Activated CD4-positive, alpha-beta T cell treated with anti-CD3 and anti-CD28 coated beads for 4 hours (primary cell): ENCODE data around the gene QDPR.
"Not testable (repeated sequence)": the region's sequence is repeated elsewhere in the genome, so short reads cannot be mapped to it uniquely, and the experiment has no call there.

Source experiments
- DNase-seq, 2 donors: peaks; one replicate each; pipeline ENCODE4 v3.0.0-alpha.2; 2020

QDPR gene

GRCh38 chr4:17511950-17512795, at the start of gene QDPR:
Gene QDPR, minus strand, starts transcription at chr4:17512090. Its CDS starts 36 bp downstream, at chr4:17512054.
- peak; percentile 66 for DNase-seq

DNA sequence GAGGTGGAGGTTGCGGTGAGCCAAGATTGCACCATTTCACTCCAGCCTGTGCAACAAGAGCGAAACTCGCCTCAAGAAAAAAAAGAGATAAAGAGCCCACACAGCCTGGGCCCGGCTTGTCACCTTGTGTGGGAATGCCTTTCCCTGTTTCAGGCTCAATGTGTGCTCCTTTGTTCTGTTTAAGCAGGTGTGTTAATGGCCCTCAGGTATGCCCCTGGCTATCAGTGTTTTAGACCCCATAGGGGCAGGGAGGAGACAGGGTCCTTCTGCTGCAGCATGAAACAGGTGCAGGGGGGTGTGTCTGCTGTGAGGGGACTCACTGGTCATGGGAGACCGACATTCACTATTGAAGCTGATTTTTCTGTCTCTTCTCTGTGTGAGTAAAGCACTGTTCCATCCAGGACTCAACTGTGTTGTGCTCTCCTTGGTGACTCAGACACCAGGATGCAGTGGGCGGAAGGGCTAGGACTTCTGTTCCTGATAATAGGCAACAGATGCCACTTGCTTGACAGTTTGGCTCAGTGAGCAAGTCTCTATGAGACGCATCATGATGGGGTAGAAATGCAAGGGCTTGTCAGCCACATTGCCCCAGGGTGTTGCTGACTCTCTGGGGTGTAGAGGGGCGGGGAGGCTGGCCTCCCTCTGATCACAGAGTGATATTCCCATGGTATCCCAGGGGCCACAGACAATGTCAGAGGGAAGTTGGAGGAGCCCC, 49.5 kb upstream of the QDPR start:
- no peak for DNase-seq

- DNase-seq = no peak
Measured at GRCh38 chr4:17560065-17560673, 48.3 kb upstream of the QDPR start.

- DNase-seq = no peak
Measured at GRCh38 chr4:17559709-17560048, 47.8 kb upstream of the QDPR start.

DNA sequence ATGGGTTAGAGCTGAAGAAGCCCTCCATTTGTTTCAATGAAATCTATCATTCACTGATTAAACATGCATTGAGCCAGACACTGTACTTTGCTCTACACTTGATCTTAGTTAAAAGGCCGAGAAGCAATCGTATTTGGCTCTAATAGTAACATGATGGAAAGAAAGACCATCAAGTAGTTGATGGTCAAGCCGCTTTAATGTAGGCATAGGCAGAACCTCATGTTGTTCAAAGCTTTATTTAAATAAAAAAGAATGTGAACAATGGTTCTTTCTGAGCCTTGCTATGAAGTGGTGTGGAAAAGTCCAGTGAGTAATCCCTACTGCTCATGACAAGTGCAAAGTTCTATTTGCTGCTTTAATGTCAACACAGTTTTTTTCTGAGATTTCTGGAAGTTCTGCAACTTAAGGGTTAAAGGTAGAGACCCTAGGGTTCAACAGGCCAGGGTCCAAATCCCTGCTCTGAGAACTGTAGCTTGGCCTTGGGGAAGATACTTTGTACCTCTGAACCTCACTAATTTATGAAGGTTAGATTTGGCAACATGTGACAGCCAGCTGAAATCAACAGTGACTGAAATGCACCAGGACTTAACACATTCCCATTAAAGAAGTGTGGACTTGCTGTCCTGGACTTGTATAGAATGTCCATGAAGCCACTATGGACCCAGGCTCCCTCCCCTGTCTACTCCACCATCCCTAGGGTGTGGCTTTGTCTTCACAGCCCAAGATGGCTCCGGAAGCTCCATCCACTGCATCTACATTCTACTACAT, 47.2 kb upstream of the QDPR start:
- DNase-seq = no peak

GRCh38 chr4:17557880-17558279, 46.0 kb upstream of the QDPR start:
- DNase-seq = no peak

DNA sequence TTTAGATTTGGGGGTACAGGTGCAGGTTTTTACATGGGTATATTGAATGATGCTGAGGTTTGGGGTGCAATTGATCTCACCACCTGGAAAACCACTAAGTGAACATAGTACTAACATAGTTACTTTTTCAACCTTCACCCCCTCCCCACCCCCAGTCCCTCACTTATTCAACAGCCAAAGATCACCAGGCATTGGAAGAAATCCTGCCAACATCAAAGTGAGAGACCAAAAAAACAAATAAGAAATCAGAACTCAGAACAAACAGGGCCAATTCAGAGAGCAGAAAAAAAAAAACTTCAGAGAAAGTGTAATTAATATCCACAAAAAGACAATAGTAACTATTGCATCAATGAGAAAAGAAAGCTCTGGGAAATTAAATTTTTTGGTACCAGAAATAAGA, 44.6 kb upstream of the QDPR start:
- DNase-seq = no peak

- DNase-seq = no peak
Measured at GRCh38 chr4:17554568-17554967, 42.7 kb upstream of the QDPR start.

- no peak for DNase-seq
Measured at GRCh38 chr4:17552427-17552826, 40.5 kb upstream of the QDPR start.

- no peak for DNase-seq
Measured at GRCh38 chr4:17550549-17550948, 38.7 kb upstream of the QDPR start.

- no peak for DNase-seq
Measured at GRCh38 chr4:17546678-17547077, 34.8 kb upstream of the QDPR start.

GRCh38 chr4:17546222-17546621, 34.3 kb upstream of the QDPR start:
- no peak for DNase-seq

DNA sequence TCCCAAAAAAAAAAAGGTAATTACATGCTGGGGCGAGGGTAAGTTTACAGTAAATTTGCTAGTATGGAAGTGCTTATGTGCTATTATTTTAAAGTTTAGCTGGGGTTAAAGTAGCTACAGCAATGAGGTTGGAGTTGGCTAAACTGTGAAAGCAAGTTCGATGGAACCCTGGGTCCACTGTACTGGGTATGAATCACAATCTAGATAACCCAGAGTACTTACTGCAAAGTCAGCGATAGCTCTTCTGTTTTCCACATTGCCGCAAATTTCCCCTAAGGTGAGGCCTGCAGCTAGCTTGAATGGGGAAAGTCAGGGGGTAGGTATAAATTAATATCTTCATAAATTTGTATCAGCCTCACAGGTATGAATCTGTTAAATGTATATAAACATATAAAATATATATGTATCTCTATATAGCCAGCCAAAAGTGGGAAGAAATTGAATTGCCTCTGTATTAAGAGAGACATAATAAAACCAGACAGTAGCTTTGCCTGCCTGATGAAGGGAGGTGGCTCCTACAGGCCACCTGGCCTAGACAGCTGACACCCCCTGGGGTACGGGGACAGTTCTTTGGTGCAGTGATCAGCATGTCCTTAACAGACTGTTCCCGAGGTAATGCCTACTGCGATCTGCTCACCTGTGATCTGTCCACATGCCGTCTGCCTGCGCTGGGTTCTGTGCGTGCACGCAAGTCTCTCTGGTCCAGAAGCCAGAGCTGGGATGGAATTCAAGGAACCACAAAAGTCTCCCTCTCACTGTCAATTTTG, 33.7 kb upstream of the QDPR start:
- DNase-seq = no peak

GRCh38 chr4:17544831-17545234, 32.9 kb upstream of the QDPR start:
- no peak for DNase-seq

- DNase-seq = no peak
Measured at GRCh38 chr4:17544205-17544604, 32.3 kb upstream of the QDPR start.

- not testable (repeated sequence) for DNase-seq
Measured at GRCh38 chr4:17537060-17537459, 25.2 kb upstream of the QDPR start.

DNA sequence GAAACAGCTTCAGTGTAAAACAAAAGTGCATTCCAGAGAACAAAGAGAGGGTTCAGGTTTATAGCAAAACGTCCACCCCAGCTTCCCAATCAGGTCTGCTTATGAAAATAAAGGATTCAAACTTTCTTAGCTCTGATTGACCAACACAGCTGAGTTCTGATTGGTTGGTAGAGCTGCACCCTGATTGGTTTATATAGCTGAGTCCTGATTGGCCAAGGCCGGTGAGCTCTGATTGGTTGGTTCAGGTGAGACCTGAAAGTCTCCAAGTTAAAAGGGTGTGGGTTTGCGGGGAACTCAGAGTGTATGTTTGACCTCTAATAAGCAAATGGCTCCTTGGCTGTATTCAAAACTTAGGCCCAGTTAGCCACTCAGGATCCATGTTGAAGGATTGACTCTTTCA, 24.0 kb upstream of the QDPR start:
- no peak for DNase-seq

GRCh38 chr4:17535242-17535641, 23.4 kb upstream of the QDPR start:
- DNase-seq = no peak

DNA sequence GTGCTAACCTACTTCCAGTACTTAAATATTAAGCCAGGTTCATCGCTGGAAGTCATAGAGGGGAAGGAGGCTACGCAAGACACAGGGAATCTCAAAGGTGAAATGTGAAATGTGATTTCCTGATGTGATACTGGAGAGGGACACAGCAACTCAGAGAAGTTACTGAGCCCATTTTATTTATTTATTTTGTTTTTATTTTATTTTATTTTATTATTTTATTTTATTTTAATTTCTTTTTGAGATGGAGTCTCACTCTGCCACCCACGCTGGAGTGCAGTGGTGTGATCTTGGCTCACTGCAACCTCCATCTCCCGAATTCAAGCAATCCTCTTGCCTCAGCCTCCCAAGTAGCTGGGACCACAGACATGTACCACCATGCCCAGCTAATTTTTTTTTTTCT, 22.8 kb upstream of the QDPR start:
- DNase-seq = no peak

DNA sequence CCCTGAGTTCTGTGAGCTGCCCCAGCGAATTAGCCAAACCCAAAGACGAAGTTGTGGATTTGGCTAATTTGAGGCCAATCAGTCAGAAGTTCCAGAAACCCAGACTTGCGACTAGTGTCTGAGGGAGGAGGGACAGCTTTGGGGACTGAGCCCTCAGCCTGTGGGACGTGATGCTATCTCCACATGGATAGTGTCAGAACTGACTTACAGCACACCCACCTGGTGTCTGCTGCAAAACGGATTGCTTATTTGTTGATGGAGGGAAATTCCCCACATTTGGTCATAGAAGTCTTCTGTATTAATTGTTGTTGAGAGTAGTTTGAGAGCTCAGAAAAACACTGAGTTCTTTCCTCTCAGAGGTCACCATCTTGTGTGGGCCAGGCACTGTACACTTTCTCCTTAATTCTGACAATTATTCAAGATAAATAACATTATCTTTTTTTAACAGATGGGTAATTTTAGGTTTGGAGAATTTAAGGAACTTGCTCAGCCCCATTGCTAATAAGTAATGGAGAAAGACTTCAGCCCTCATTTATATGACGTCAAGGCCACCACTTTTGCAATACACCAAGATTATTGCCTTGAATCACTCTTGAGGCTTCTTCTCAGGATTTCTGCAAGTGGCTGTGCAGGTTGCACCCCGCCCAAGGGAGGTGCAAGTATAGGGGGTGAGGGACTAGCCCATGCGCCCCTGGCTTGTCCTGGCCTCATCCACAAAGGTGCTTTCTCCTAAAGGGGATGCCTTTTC, 19.8 kb upstream of the QDPR start:
- no peak for DNase-seq

DNA sequence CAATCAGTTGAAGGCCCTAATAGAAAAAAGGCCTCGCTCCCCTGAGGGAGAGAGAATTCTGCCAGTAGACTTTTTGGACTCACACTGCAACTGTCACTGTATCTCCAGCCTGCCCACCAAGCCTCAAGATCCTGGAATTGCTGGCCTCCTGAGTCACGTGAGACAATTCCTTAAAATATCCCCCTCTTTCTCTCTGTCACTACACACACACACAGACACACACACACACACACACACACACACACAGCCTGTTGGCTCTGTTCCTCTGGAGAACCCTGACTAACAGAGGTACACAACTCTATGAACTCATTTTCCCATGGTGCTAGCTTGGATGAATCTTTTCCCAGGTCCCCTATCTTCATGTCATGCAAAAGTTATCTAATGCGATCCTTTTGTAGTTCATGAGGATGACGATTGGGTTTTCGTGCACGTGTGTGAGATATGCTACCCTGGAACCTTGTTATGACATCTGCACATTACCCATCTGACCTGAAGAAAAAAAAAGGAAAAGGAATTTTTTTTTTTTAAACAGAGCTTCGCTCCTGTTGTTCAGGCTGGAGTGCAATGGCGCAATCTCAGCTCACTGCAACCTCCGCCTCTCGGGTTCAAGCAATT, 16.8 kb upstream of the QDPR start:
- DNase-seq = no peak
